ENCODE results near the gene SLC13A3.

SLC13A3 gene

GRCh38 chr20:46558511-46558959 lies 92.7 kb downstream of the SLC13A3 start:
- DNase-seq (ENCODE audit: low spot score), result no peak

GRCh38 chr20:46557231-46557956 lies 93.9 kb downstream of the SLC13A3 start:
- DNase-seq (ENCODE audit: low spot score), result no peak

DNA sequence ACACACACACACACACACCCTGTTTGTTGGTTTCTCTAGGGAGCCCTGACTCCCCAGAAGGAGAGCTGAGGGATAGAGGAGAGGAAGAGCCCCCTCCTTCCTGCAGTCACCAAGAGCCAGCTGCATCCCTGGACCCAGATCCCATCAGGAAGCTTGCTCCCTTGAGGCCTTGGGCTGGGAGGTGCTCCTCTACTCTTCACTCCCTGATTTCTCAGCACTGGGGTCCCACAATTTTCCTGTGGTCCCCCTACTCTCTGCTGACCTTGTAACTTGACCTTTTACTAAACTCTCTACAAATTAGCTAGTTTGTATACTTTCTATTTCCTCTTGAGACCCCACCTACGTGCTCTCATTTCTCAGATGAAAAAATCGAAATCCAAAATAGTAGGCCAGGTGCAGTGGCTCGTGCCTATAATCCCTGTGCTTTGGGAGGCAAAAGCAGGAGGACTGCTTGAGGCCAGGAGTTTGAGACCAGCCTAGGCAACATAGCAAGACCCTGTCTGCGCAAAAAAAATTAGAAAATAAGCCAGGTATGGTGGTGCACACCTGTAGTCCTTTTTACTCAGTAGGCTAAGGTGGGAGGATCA lies 95.8 kb downstream of the SLC13A3 start:
- no peak for DNase-seq (ENCODE audit: low spot score)

GRCh38 chr20:46554828-46555227 lies 96.4 kb downstream of the SLC13A3 start:
- no peak for DNase-seq (ENCODE audit: low spot score)

- DNase-seq (ENCODE audit: low spot score), result no peak
These were observed 97.3 kb downstream of the SLC13A3 start for GRCh38 chr20:46553926-46554325.

- DNase-seq (ENCODE audit: low spot score), result no peak
These were observed 98.5 kb downstream of the SLC13A3 start for GRCh38 chr20:46552460-46553420.

GRCh38 chr20:46551522-46552381 lies 99.5 kb downstream of the SLC13A3 start:
- DNase-seq (ENCODE audit: low spot score), result no peak

DNA sequence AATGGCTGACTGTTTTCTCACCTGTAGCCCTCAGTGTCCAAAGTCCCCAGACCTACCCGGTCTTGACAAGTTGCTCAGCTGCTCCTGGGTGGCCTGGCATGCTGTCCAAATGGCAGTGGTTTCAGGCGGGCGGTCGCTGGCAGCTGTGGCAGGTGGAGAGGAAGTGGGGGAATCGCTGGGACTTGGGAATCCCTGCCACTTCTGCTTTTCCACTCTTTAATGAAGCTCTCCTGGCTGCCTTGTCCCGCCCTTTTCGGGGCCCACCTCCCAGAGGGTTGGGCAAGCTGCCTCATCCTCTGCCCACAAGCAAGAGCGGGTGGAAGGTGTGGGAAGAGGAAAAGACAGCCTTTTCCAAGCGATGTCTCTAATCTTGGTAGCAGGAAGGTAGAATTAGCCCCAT lies 100.8 kb downstream of the SLC13A3 start, which contains the start of gene OCSTAMP:
OCSTAMP (minus strand) TSS at position 194 of the 400 bp plus-strand sequence; CDS start at position 100, 94 bp downstream.
- DNase-seq (ENCODE audit: low spot score), result no peak

GRCh38 chr20:46549188-46549972 lies 101.9 kb downstream of the SLC13A3 start:
- no peak for DNase-seq (ENCODE audit: low spot score)

- no peak for DNase-seq (ENCODE audit: low spot score)
These were observed 102.6 kb downstream of the SLC13A3 start for GRCh38 chr20:46548688-46549087.

DNA sequence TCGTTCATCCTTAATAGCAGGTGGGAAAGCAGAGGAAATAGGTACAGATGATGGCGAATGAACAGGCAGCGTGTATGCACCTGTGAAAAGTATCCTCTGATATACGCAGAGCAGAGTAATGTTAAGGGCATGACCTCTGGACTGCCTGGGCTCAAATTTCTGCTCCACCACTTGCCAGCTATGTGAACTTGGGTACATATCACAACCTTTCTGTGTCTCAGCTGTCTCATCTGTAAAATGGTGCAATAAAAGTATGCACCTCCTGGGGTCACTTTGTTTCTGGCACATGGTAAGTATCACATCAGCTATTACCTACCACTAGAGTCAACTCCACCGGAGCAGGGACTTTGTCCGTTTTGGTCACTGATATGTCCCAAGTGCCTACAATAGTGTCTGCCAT lies 103.3 kb downstream of the SLC13A3 start:
- DNase-seq (ENCODE audit: low spot score), result no peak

DNA sequence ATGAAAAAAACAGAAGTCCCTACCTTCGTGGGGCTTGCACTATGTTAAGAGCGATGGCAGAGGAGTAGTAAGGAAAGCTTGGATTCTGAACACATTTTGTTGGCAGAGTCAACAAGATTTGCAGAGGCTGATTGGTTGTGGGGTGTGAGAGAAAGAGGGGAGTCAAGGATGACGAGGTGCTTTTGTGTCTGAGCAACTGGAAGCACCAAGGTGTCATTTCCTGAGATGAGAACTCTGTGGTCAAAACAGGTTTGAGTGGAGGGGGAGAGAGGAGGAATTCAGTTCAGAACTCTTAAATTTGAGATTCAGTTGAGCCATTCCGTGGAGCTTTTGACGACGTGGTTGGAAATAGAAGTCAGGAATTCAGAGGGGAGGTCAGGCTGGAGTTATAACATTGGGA lies 104.3 kb downstream of the SLC13A3 start:
- DNase-seq (ENCODE audit: low spot score), result no peak

- peak; percentile 42 for DNase-seq (ENCODE audit: low spot score)
These were observed 105.0 kb downstream of the SLC13A3 start for GRCh38 chr20:46546298-46546697.

DNA sequence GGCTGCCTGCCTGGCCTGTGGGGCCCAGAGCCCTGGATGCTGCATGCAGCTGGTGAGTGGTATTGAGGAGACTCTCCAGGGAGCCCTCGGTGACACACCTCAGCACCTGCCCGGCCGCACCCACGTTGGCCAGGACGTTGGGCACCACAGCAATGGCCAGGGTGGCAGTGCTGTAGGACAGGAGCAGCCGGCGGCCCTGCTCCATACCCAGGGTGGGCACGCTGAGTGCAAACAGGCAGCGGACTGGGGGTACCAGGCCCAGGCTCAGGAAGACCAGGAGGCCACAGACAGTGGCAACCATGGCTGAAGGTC lies 105.5 kb downstream of the SLC13A3 start:
- no peak for DNase-seq (ENCODE audit: low spot score)

DNA sequence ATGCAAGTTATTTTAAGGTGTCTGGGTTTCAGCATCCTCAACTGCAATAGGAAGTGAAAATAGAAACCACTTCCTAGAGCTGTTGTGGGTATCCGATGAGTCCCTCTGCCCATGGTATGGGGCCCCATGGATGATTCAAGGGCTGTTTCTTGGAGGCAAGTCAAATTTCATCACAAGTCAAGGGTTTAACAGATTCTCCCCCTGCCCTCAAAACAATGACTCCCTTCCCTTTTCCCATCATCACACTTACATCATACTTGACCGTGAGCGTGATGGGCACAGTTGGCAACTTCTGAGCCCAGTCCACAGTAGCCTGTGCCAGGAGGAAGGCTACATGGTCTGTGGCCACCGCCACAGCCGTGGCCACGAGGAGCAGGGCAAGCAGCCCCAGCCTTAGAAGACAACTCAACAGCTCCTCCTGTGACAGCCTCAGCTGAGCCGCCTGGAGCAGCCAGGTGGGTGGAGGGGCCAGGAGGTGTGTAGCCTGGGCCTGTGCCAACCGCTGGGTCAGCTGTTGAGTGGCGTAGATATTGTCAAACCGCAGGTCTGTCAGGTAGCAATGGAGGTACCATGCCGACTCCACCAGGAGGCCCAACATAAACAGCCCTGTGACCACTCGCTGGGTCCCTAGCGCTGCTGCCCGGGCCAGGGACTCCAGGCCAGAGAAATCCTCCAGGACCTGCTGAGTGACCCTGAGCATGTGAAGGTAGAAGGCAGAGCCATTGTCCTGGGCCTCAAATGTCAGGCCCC lies 106.0 kb downstream of the SLC13A3 start:
- DNase-seq (ENCODE audit: low spot score), result no peak

- DNase-seq (ENCODE audit: low spot score), result no peak
These were observed 106.7 kb downstream of the SLC13A3 start for GRCh38 chr20:46544576-46544975.

GRCh38 chr20:46543959-46544358 lies 107.3 kb downstream of the SLC13A3 start:
- DNase-seq (ENCODE audit: low spot score), result no peak

GRCh38 chr20:46543033-46543432 lies 108.2 kb downstream of the SLC13A3 start:
- no peak for DNase-seq (ENCODE audit: low spot score)

DNA sequence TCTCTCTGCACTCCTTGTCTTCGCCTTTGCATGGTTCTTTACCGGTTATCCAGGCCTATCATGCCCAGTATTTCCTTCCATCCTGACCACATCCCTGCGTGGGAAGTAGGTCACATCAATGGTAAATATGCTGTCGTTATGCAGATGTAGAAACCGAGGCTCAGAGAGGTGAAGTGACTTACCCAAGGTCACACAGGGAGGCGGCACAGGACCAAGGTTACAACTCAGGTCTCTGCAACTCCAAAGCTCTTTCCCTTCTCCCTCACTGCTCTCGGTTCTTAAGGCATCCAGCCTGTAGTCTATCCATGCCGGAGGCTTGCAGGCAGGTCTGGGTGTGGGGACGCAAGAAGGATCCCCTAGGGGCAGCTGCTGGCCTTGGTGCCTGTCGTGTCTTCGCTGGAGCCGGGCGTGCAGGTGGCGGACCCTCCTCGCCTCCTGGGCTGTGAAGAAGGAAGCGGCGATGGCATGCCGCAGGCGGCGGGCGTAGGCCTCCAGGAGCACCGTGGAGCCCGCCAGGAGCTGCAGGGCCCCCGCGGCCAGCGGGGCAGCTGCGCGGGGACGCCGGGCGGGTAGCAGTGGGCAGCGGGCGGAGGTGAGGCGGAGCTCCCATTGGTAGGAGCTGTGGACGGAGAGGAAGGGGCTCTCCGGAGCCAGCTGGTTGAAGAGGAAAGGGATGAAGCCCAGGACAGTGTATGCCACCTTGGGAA lies 109.9 kb downstream of the SLC13A3 start:
- DNase-seq (ENCODE audit: low spot score), result no peak

GRCh38 chr20:46539113-46539512 lies 112.1 kb downstream of the SLC13A3 start:
- no peak for DNase-seq (ENCODE audit: low spot score)

Measured in NAMALWA (cell line).